Effector CD8-positive, alpha-beta T cell (primary cell): ENCODE measurements around the gene SPTY2D1.
A peak's percentile ranks its signal among the peaks of the same experiment; 100 is the strongest.
"Not testable (repeated sequence)": the region's sequence is repeated elsewhere in the genome, so short reads cannot be mapped to it uniquely, and the experiment has no call there.

Source experiments
- DNase-seq: peaks from one replicate; lab custom pipeline; 2025; lab: John Stamatoyannopoulos, UW

SPTY2D1 gene

DNA sequence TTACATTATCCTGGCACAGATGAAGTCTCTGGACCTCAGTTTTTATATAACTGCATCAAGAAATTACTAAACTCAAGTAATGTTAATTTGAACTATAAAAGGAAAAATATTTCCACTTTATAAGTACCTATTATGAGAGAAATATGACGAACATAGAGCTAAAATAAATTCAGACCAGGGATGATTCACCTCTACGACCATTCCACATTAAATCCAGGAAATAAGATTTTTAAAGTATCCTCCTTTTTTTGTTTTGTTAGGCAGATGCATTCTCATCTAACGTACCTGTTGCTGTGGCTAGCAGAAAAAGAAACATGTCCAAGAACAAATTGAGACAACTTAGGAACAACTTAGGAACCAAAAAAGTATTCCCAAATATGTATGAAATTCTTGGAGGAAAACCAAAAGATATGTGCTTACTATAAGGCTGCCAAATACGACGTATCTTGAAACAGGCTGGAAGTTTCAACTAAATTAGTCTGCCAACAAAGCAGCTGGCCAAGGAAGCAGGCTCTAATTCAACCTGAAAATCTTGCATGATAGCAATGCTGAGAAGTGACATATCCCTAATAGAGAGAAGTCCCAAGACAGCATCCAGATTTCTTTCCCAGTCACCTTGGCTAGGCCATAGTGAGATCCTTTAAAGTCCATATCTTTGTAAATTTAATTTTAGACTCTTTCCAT, 15.7 kb downstream of the SPTY2D1 start:
- no peak for DNase-seq

DNA sequence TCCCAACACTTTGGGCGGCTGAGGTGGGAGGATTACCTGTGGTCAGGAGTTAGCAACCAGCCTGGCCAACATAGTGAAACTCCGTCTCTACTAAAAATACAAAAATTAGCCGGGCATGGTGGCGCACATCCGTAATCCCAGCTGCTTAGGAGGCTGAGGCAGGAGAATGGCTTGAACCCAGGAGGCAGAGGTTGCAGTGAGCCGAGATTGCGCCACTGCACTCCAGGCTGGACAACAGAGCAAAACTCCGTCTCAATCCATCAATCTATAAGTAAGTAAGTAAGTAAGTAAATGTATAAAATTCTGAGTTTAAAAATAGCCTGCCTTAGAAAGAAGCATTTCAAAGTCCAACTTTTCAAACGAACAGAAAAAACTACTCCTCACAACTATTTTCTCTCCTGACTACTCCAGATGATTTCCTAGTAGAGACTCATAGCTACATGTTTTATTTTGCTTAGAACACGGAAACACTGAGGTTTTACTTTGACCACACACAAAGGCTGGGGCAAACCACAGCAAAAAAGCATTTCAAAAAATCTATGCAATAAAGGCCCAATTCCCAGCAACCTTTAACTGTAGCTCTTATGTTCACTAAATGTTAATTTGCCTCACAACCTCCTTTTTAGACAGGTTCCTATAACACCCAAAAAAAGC, 16.3 kb downstream of the SPTY2D1 start:
- no peak for DNase-seq

DNA sequence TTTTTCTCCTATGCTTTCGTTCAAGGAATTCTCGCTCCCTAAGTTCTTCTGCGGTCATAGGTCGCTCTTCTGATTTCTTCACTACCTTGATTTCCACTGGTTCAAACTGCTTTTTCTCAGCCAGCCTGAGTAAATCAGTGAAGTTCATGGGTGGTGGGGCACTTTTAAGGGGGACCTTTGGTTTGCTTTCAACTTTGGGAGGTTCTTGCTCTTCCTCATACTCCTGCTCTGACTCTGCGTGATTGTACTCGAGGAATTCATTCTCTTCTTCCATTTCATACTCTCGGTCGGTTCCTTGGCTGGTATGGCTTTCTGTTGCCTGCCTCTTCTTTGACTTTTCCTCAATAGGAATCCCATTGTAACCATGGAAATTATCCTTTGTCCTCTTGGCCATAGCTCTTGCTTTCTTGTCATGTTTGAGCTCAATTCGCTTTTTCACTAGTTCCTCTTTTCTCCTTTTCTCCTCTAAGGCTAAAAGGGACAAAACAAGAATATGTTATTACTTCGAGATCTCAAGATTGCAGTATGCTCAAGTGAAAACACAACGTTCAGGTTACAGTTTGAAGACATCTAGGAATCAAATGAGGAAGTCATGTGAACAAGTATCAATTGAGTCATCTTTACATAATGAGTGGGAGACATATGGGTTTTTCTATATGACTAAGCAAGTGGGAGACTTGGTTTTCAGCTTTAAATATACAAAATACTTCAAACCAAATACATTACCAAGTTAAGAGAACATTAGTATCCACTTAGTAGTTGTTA, 18.3 kb downstream of the SPTY2D1 start:
- DNase-seq: no peak

DNA sequence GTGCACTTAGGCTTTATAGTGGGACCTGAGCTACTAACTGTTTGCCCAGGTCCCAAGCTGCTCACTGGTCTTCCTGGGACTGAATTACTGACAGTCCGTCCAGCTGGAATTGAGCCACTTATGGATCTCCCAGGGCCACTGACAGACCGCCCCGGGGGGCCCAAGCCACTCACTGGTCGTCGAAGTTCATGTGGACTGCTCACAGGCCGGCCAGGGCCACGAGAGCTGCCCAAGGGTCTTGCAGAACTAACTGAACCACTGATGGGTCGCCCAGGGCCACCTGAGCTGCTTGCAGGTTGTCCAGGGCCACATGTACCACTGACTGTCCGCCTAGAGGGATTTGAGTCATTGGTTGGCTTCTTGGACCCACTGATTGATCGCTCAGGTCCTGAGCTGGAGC, 19.5 kb downstream of the SPTY2D1 start:
- no peak for DNase-seq

DNA sequence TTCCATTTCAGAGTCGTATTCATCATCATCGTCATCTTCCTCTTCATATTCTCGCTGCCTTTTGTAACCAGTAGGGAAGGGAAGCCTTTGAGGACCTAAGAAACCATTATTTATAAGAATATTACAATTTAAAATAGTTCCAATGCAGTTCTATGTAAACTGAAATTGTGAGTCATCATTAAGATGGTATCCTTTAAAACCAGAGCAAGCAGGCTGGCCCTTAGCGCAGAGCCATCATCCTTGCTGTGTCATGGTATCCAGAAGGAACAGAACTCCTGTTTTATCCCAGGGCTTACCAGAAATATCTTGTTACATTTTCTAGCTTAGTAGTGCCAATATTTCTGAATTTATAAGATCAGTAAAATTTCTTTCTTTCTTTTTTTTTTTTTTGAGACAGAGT, 21.7 kb downstream of the SPTY2D1 start:
- DNase-seq: no peak

DNA sequence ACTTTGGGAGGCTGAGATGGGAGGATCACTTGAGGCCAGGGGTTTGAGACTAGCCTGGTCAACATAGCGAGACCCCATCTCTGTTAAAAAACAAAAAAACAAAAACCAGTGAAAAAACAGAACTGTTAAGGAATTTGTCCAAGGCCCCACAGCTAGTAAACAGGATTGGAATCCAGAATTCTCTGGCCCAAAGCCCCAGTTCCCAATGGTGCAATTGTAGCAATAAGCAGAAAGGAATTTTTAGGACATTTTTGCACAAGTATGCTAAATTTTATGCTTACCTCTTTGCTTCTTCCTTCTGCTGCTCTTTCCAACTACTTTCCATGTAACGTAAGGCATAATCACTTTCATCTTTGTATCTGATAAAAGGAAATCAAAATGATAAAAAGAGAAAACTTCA, 22.9 kb downstream of the SPTY2D1 start:
- no peak for DNase-seq

DNA sequence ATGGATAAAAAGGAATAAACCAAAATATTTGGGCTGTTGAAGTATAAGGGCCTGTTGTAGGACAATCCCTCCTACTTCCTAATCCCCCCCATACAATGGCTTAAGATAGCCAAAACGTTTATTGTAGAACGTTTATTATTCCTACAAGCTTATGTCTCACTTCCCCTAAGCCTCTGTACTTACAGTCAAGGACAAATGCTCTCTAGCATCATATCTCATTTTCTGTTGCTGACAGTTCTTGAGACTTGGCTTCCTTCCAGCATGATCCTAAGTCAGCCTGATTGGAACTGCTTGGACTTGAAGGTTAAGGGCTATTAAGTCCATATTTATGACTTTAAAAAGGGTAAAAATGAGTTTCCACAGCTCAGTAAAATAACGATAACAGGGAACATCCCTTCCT, 25.8 kb downstream of the SPTY2D1 start:
- DNase-seq: no peak

DNA sequence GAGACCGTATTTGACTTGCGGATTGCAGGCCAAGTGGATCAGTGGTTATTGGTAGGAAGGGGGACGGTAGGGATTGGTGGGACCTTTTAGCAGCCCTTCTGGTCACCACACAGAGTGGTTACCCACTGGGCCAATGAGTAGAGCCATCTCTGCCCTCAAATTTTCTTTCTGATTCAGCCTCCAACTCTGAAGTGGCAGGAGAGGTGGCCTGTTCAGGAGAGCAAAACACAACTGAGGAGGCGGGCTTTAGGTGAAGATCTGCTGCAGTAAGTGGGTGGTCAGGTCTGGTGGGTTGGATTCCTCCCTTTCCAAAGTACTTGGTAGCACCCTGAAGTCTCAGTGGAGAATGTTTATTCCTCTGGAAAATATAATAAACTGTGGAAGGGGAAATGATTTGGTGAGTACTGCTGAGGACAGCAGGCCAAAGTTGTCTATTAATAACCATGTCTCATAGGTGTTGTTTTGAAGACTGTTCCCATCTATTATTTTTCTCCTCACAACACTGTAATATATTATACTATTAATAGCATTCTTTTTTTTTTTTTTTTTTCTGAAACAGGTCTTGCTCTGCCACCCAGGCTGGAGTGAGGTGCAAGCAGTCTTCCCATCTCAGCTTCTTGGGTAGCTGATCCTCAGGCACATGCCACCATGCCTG, 33.1 kb downstream of the SPTY2D1 start:
- no peak for DNase-seq

DNA sequence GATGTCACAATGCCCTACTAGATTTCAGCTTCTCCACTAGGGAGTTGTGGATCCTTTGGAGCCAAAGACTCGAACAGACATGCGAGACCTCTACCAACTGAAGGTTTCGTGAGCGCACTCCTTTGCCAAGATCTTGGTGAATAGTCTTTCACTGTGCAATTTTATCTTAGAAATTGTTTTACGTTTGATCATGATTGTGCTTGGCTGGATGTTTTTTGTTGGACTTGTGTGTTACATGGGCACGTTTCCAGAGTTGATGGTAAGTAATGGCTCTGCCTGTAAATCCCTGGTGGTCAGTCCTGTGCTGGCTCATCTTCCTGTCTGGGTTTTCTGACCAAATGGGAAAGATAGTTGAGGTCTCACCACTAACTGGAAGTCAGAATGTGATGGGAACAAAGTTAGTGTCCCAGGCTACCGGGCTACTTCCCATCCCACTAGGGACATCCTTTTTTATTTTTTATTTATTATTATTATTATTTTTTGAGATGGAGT, 34.4 kb downstream of the SPTY2D1 start, which contains the start of gene MISFA:
TSS of gene MISFA (plus strand) at position 51 of the 492 bp plus-strand sequence. CDS start at position 191, 140 bp downstream.
- DNase-seq: no peak

DNA sequence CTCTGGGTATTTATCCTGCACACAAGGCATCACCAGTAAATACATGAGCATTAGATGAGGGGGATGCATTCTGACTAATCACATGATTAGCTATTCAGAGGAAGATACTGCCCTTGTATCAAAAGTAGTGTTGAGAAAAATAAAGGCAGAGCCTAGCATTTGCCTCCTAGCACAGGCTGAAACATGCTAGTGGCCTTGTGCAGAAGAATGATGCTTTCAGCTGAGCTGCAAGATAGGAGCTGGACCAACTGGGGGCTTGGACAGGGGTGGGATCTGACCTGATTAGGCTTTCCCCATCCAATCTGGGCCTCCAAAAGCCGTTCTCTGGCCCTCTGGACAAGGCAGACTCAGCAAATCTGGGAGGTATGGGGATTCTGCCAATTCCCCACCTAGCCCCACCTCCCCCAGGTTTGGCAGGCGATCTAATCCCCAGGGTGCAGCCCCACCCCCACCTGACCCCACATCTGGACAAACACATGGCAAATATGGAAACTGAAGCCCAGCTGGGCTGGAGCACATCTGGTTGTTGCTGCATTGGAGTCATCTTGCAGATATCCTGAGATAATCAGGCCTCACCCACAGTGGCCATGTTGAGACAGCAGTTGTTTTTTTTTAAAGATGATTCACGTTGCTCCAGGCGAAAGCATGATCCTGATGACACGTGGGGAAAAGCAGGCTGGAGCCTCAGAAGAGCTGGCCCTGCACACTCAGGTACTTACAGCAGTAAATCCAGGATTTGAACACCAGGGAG, 39.0 kb downstream of the SPTY2D1 start:
- DNase-seq: no peak

DNA sequence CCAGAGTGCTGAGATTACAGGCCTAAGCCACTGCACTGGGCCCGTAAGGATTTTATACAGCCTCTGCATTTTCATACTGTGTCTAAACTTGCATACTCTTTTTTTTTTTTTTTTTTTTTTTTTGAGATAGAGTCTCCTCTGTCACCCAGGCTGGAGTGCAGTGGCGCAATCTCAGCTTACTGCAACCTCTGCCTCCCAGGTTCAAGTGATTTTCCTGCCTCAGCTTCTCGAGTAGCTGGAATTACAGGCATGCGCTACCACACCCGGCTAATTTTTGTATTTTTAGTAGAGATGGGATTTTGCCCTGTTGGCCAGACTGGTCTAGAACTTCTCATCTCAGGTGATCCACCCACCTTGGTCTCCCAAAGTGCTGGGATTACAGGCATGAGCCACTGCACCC, 40.1 kb downstream of the SPTY2D1 start:
- DNase-seq: not testable (repeated sequence)

DNA sequence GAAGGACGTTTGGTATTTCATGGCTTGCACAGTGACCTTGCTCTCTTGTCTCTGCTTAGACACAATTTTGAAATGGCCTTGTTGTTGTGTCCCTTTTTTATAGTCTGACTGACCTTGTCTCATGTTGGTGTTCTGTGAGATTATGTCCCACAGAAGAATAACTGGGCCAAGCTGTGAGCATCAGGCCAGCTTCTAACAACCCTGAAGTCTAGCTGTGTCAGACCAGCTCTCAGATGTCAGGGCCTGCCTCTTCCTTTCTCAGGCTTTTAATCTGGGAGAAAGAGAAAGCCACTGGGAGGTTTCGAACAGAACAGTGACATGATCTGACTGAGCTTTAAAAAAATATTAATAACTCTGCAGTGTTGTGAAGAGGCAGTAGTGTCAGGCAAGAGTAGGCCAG, 43.6 kb downstream of the SPTY2D1 start:
- no peak for DNase-seq

DNA sequence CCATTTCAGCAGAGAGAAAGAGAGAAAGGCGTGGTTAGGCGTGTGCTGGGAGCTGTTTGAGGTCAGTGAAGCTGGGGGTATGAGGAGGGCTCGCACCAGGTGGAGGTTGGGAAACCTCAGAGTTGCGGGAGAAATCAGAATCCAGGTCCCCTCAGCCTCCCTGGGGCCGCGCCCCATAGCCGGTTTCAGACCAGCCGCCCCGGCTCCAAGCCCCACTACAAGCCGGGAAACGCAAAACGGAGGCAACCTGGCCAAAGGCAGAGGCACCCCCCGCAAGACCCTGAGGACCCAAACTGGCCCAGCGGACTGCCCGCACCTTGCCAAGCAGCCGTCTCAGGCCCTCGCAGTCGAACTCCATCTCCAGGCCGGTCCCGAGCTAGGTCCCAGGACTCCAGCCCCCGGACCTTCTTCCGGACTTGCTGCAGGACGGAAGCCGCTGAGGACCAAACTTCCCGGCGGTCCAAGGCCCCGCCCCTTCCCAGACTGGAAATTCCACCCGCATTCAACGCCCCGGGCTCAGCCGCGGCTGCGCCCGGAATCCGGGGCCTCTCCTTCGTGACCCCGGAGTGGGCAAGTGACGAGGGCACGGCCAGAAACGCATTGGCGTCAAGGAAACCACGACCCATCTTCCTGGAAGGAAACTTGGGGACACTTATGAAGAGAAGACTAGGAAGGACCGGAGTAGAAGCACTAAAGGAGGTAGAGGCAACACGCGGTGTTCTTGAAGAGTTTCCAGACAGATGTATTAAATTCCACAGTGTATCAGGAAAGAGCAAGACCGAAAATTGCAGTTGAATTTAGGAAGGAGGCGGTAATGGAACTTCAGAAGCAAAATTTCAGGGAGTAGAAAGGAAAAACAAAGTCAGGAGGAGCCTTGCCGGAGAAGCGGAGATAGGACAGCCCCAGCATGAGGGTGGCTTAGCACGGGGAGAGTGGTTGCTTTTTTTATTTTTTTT, 45.6 kb downstream of the SPTY2D1 start, which contains the start of gene UEVLD:
TSS of gene UEVLD (minus strand) at position 438 of the 956 bp plus-strand sequence. CDS start at position 358, 80 bp downstream.
- peak; percentile 28 for DNase-seq

DNA sequence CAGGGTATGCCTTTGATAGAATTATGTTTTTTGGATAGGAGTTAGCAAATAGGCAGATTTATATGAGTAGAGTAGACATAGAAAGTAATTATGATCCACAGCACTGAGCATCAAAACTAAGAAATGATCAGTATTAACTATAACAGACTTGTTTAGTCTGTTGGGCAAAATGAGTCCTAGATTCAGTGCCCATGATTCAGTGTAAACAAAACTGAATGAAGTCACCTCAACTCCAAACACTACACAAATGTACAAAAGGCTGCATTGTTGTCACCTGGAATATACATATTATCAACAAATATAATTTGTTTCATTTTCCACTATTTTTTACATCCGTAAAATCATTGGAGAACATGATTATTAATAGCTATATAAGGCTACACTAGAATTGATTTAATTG, 52.3 kb downstream of the SPTY2D1 start:
- no peak for DNase-seq

DNA sequence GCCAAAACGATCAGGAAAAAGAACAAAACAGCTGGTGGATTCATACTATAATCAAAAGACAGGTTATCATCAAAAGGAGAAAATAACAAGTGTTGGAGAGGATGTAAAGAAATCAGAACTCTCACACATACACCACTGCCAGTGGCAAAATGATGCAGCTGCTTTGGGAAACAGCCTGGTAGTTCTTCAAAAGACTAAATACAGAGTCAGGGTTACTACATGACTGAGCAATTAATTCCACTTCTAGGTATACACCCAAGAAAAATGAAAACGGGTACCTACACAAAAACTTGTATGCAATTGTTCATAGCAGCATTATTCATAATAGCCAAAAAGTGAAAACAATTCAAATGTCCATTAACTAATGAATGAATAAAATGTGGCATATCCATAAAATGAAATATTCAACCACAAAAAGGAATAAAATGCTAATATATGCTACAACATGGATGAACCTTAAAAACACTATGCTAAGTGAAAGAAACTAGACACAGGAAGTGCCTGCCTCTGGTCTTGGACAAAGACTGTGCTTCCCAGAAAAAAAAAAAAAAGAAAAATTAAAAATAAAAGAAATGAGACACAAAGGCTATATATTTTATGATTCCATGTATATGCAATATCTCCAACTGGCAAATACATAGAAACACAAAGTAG, 53.9 kb downstream of the SPTY2D1 start:
- no peak for DNase-seq

DNA sequence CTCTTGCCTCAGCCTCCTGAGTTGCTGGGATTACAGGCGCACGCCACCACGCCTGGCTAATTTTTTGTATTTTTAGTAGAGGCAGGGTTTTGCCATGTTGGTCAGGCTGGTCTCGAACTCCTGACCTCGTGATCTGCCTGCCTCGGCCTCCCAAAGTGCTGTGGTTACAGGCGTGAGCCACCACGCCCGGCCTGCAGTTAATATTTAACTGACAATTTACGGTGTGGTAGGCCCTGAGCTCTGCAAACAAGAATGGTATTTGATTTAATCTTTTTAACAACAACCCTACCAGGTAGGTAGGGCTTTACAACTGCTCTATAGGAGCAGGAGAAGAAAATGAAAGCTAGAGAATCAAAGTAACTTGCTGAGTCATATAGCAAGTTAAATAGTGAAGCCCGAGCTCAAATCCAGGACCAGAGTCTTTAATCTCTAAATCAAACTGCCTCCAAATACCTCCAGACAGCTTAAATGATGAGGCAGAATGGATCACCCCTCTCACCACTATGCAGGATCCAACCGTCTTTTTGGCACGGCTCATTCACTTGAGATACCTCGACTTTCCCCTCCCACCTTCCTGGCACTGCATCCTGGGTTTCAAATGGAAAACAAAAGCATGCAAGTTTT, 55.1 kb downstream of the SPTY2D1 start:
- DNase-seq: no peak

DNA sequence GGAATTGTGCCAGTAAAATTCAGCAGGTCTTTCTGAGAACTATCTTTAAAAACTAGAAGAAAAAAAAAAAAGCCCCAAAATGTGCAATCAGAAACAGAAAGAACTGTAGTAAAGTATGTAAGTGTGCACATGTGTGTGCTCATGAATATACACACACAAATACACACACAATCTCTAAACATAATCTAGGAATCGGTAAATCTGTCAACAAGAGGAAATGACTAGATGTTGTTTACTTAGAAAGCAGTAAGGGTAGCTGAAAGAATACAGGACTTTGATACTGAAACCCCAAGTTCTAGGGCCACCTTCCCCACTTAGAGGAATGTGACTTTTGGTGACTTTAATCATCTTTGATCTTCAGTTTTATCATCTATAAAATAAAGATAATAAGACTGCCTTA, 58.8 kb downstream of the SPTY2D1 start:
- no peak for DNase-seq

DNA sequence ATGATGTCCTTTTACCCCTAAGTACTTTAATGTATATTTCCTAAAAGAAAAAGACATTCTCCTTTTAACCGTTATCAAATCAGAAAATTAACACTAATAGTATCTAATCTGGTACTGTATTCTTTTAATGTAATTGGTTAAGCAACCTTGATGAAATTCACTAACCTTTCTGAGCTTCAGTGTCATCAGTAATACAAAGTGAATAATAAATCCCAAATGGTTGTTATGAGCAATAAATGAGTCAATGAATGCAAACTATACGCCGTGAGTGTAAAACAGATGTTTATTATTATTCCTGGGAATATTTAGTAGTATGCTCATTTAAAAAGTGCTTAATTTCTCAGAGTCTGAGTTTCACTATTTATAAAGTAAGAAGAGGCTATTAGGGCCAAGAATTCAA, 67.1 kb downstream of the SPTY2D1 start:
- no peak for DNase-seq

DNA sequence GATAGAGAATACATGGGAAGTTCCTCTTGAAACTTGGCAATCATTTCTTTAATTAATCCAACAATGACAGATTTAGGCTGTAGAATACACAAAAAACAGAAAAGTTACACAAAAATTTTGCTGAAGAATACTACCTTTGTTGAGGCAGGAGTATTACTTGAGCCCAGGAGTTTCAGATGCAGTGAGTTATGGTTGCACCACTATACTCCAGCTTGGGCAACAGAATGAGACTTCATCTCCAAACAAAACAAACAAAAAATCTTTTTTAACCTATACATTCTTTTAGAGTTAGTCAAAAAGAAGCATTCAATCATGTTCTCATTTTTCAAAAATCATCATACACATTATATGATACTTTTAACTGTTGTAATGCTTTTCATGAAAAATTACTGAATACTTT, 67.7 kb downstream of the SPTY2D1 start:
- DNase-seq: no peak
